Measurements from ENCODE around the gene MED1. TPM values are rescaled to one million over a fixed set of nuclear protein-coding genes. Genes with fewer than 3 reads are reported as not detected.

Gene MED1
- 20.2 and 21.7 TPM in 2 replicates for total RNA-seq

GRCh38 chr17:39450847-39451581, at the start of gene MED1:
MED1 (minus strand) TSS chr17:39451263; CDS start chr17:39451062, 201 bp downstream.

GRCh38 chr17:39461113-39461925, 10.3 kb upstream of the MED1 start, which contains the start of gene CDK12:
CDK12 (plus strand) TSS chr17:39461486; CDS start chr17:39462072, 586 bp downstream.

GRCh38 chr17:39401412-39402243, 49.4 kb downstream of the MED1 start, which contains the start of gene FBXL20:
FBXL20 (minus strand) TSS chr17:39401626; CDS start chr17:39401402, 224 bp downstream.

Other genes with a start within 250 kb of the MED1 start
- gene STAC2, start 225.3 kb downstream of the MED1 start, total RNA-seq: not detected in 2 replicates
- 5.3 and 6.2 TPM in 2 replicates for gene FBXL20, start 49.6 kb downstream of the MED1 start, total RNA-seq
- 21.5 and 23.2 TPM in 2 replicates for gene CDK12, start 10.2 kb upstream of the MED1 start, total RNA-seq
- gene NEUROD2, start 156.7 kb upstream of the MED1 start, total RNA-seq: not detected in 2 replicates
- gene PPP1R1B, start 175.7 kb upstream of the MED1 start, total RNA-seq: not detected in 2 replicates
- 25.6 and 34.7 TPM in 2 replicates for gene STARD3, start 185.9 kb upstream of the MED1 start, total RNA-seq
- 0.15 TPM in 1 of 2 replicates, not detected in the other for gene TCAP, start 214.1 kb upstream of the MED1 start, total RNA-seq
- 0.20 TPM in 1 of 2 replicates, not detected in the other for gene PNMT, start 217.2 kb upstream of the MED1 start, total RNA-seq
- 3.0 and 3.1 TPM in 2 replicates for gene PGAP3, start 236.8 kb upstream of the MED1 start, total RNA-seq
- 12.5 and 13.5 TPM in 2 replicates for gene ERBB2, start 248.8 kb upstream of the MED1 start, total RNA-seq

Data from mammary microvascular endothelial cell (primary cell).